IMR-90 (cell line): ENCODE data around the gene MBTPS1. TPM values are rescaled to one million over a fixed set of nuclear protein-coding genes. Genes with fewer than 3 reads are reported as not detected.

Experiments used
- ATAC-seq: fragments of 200-7000 bp; cut with Tn5 transposase; 2 replicates; pipeline ENCODE4 v1.9.1; 2020; ENCODE audit warnings: low read depth, mild to moderate bottlenecking, moderate library complexity
- BruUV-seq: library from RNA; stranded (reverse); fragments of 400-500 nt; replicated peaks from 2 replicates; lab custom pipeline; 2021; lab: Mats Ljungman, UMichigan
- CTCF ChIA-PET: fragments of 300-600 bp; formaldehyde crosslinking; extraction: SDS; loops from one replicate; lab custom pipeline; 2021; ENCODE audit warnings: antibody characterized with exemption; lab: Yijun Ruan, JAX
- POLR2A ChIA-PET: fragments of 300-600 bp; sonication (Branson Sonifier 250); formaldehyde crosslinking; loops from one replicate; lab custom pipeline; 2022; ENCODE audit warnings: antibody characterized with exemption; ENCODE audit not compliant: unreplicated experiment; lab: Charles Lee
- DNase-seq: peaks from one replicate; pipeline ENCODE4 v3.0.0; 2013
- H2AFZ ChIP-seq: replicated peaks from 2 replicates; pipeline ENCODE3; 2013; ENCODE audit warnings: low read length, mild to moderate bottlenecking; ENCODE audit not compliant: poor library complexity
- H2AK5ac ChIP-seq: 2 replicates; pipeline ENCODE4 v1.6.1; 2013; ENCODE audit warnings: low read depth, low read length, inconsistent platforms
- H2AK9ac ChIP-seq: replicated peaks from 2 replicates; pipeline ENCODE3; 2013; ENCODE audit warnings: mild to moderate bottlenecking, low read depth, low read length, moderate library complexity; ENCODE audit not compliant: poor library complexity
- H2BK120ac ChIP-seq: 2 replicates; pipeline ENCODE4 v1.6.1; 2013; ENCODE audit warnings: low read depth, low read length, inconsistent platforms
- H2BK15ac ChIP-seq: 3 replicates; pipeline ENCODE4 v1.6.1; 2013; ENCODE audit warnings: low read depth, low read length, inconsistent platforms
- H2BK20ac ChIP-seq: 2 replicates; pipeline ENCODE4 v1.6.1; 2013; ENCODE audit warnings: low read depth, mild to moderate bottlenecking, inconsistent platforms, low read length, moderate library complexity
- H2BK5ac ChIP-seq: 2 replicates; pipeline ENCODE4 v1.6.1; 2013; ENCODE audit warnings: mild to moderate bottlenecking, low read depth, low read length, inconsistent platforms; ENCODE audit not compliant: poor library complexity, severe bottlenecking
- H3K14ac ChIP-seq: replicated peaks from 2 replicates; pipeline ENCODE4 v1.6.1; 2013; ENCODE audit warnings: low read depth, low read length, inconsistent platforms
- H3K18ac ChIP-seq: 2 replicates; pipeline ENCODE4 v1.6.1; 2013; ENCODE audit warnings: low read depth, low read length, control low read depth
- H3K23ac ChIP-seq: 2 replicates; pipeline ENCODE4 v1.6.1; 2013; ENCODE audit warnings: low read depth, low read length, inconsistent platforms
- H3K27ac ChIP-seq: 2 replicates; pipeline ENCODE4 v1.5.1; 2013; ENCODE audit warnings: mild to moderate bottlenecking, control low read depth, low read length; ENCODE audit not compliant: insufficient read depth
- H3K27me3 ChIP-seq: 2 replicates; pipeline ENCODE4 v1.6.1; 2013; ENCODE audit warnings: low read length; ENCODE audit not compliant: control insufficient read depth, insufficient read depth
- H3K36me3 ChIP-seq: 2 replicates; pipeline ENCODE4 v1.6.1; 2013; ENCODE audit warnings: low read length, mixed read lengths; ENCODE audit not compliant: control insufficient read depth, insufficient read depth
- H3K4ac ChIP-seq: 2 replicates; pipeline ENCODE4 v1.6.1; 2013; ENCODE audit warnings: low read depth, low read length, inconsistent platforms
- H3K4me1 ChIP-seq: 2 replicates; pipeline ENCODE4 v1.6.1; 2013; ENCODE audit warnings: low read length, mixed read lengths; ENCODE audit not compliant: control insufficient read depth, insufficient read depth
- H3K4me2 ChIP-seq: 2 replicates; pipeline ENCODE4 v1.6.1; 2013; ENCODE audit warnings: low read depth, mild to moderate bottlenecking, control low read depth, low read length, moderate library complexity
- H3K4me3 ChIP-seq: 2 replicates; pipeline ENCODE4 v1.5.1; 2013; ENCODE audit warnings: low read depth, mild to moderate bottlenecking, control low read depth, low read length, moderate library complexity; ENCODE audit not compliant: insufficient read depth
- H3K56ac ChIP-seq: 2 replicates; pipeline ENCODE4 v1.6.1; 2013; ENCODE audit warnings: low read length, inconsistent platforms; ENCODE audit not compliant: insufficient read depth; ENCODE audit errors: extremely low read depth
- H3K79me1 ChIP-seq, 2 experiments: 2 replicates each; pipeline ENCODE4 v1.6.1; 2013; ENCODE audit warnings: low read length in 2 of 2, inconsistent platforms in 1 of 2, low read depth in 1 of 2
- H3K9ac ChIP-seq: 2 replicates; pipeline ENCODE4 v1.6.1; 2013; ENCODE audit warnings: low read depth, low read length, control low read depth
- H3K9me1 ChIP-seq: 2 replicates; pipeline ENCODE4 v1.6.1; 2013; ENCODE audit warnings: low read length, inconsistent platforms; ENCODE audit not compliant: insufficient read depth
- H3K9me3 ChIP-seq: 2 replicates; pipeline ENCODE4 v1.6.1; 2013; ENCODE audit warnings: low read length; ENCODE audit not compliant: control insufficient read depth, insufficient read depth
- H4K20me1 ChIP-seq: 2 replicates; pipeline ENCODE4 v1.6.1; 2013; ENCODE audit warnings: low read length, inconsistent platforms; ENCODE audit not compliant: insufficient read depth
- H4K5ac ChIP-seq: 2 replicates; pipeline ENCODE4 v1.6.1; 2013; ENCODE audit warnings: mild to moderate bottlenecking, low read depth, low read length, control low read depth
- H4K8ac ChIP-seq, 2 experiments: 2 replicates each; pipeline ENCODE4 v1.6.1; 2013; ENCODE audit warnings: low read depth in 2 of 2, low read length in 2 of 2, control low read depth in 1 of 2, inconsistent platforms in 1 of 2
- H4K91ac ChIP-seq: 2 replicates; pipeline ENCODE4 v1.6.1; 2013; ENCODE audit warnings: low read depth, low read length, inconsistent platforms; ENCODE audit not compliant: insufficient read depth
- BHLHE40 ChIP-seq: fragments of 150-350 bp; IDR thresholded peaks from 2 replicates; pipeline ENCODE4 v1.6.1; 2016; ENCODE audit warnings: mild to moderate bottlenecking, low read depth, low read length
- CEBPB ChIP-seq: IDR thresholded peaks from 2 replicates; pipeline ENCODE4 v1.6.1; 2012; ENCODE audit warnings: low read depth, low read length, improper control_type of control experiment
- CHD1 ChIP-seq: IDR thresholded peaks from 2 replicates; pipeline ENCODE4 v1.6.1; 2012; ENCODE audit warnings: low read depth, low read length, improper control_type of control experiment
- FOS ChIP-seq: fragments of 150-350 bp; IDR thresholded peaks from 2 replicates; pipeline ENCODE4 v1.6.1; 2016; ENCODE audit warnings: low read depth, low read length
- MAFK ChIP-seq: IDR thresholded peaks from 2 replicates; pipeline ENCODE4 v1.6.1; 2012; ENCODE audit warnings: low read depth, low read length, improper control_type of control experiment
- MAZ ChIP-seq: IDR thresholded peaks from 2 replicates; pipeline ENCODE4 v1.6.1; 2012; ENCODE audit warnings: low read depth, mild to moderate bottlenecking, low read length, improper control_type of control experiment, moderate library complexity, borderline replicate concordance
- MXI1 ChIP-seq: IDR thresholded peaks from 2 replicates; pipeline ENCODE4 v1.6.1; 2012; ENCODE audit warnings: low read depth, mild to moderate bottlenecking, low read length, moderate library complexity, borderline replicate concordance
- NFE2L2 ChIP-seq: fragments of 150-350 bp; IDR thresholded peaks from 2 replicates; pipeline ENCODE4 v1.6.1; 2016; ENCODE audit warnings: low read depth, mild to moderate bottlenecking, low read length
- POLR2A ChIP-seq: IDR thresholded peaks from 2 replicates; pipeline ENCODE4 v1.6.1; 2012; ENCODE audit warnings: mild to moderate bottlenecking, low read depth, low read length
- RAD21 ChIP-seq: IDR thresholded peaks from 2 replicates; pipeline ENCODE4 v1.6.1; 2012; ENCODE audit warnings: low read length, improper control_type of control experiment
- RFX5 ChIP-seq: IDR thresholded peaks from 2 replicates; pipeline ENCODE4 v1.8.0; 2012; ENCODE audit warnings: low read depth, mild to moderate bottlenecking, low read length, moderate library complexity
- SMC3 ChIP-seq: fragments of 150-350 bp; IDR thresholded peaks from 2 replicates; pipeline ENCODE4 v1.6.1; 2016; ENCODE audit warnings: low read depth, mild to moderate bottlenecking, antibody characterized with exemption, low read length, moderate library complexity
- WGBS, 2 experiments: methylation state at CpG; one replicate each; pipeline versions ENCODE4 v1.1.5 to v1.1.7; 2013; ENCODE audit warnings: missing lambda C conversion rate in 2 of 2; ENCODE audit not compliant: insufficient read length in 1 of 2; ENCODE audit errors: extremely low coverage in 2 of 2; 5-methylcytosine and 5-hydroxymethylcytosine counted together
- dilution Hi-C: fragments of 300-500 bp; cut with HindIII; formaldehyde crosslinking; loops from one replicate; pipeline ENCODE4 v1.14.3; 2018; ENCODE audit warnings: low sequenced_read_pairs; ENCODE audit not compliant: unreplicated experiment
- in situ Hi-C: fragments of 300-500 bp; cut with MboI; formaldehyde crosslinking; loops from 3 replicates; pipeline ENCODE4 v1.14.3; 2019; ENCODE audit warnings: low sequenced_read_pairs, inconsistent platforms, mixed read lengths
- intact Hi-C: fragments of 100-400 bp; cut with micrococcal nuclease; formaldehyde crosslinking; loops from 2 replicates; pipeline ENCODE4 v1.10.0; 2022
- polyA plus RNA-seq, 3 experiments: library from polyadenylated mRNA; depleted of rRNA; stranded (reverse); fragments of >200 nt; gene quantifications; 2 replicates each; pipeline ENCODE4 v1.2.3, GENCODE V29; 2012; ENCODE audit warnings: low replicate concordance in 1 of 3
- total RNA-seq: library from RNA; depleted of rRNA; stranded (reverse); fragments of >200 nt; gene quantifications from 2 replicates; pipeline ENCODE4 v1.2.3, GENCODE V29; 2012
- TF ChIP-seq, protein P1 (sequence below): fragments of 150-350 bp; IDR thresholded peaks from 2 replicates; pipeline ENCODE4 v1.6.1; 2016; ENCODE audit warnings: low read depth, mild to moderate bottlenecking, low read length, moderate library complexity, borderline replicate concordance
- TF ChIP-seq, protein P2 (sequence below): conservative IDR thresholded peaks from 2 replicates; pipeline ENCODE4 v1.5.1; 2012; ENCODE audit warnings: mild to moderate bottlenecking, low read depth, low read length, improper control_type of control experiment
- TF ChIP-seq, protein P3 (sequence below): fragments of 150-350 bp; IDR thresholded peaks from 2 replicates; pipeline ENCODE4 v1.6.1; 2017; ENCODE audit warnings: mild to moderate bottlenecking, antibody characterized with exemption, low read length, low read depth

The MBTPS1 gene
- total and polyA plus RNA-seq, 2 of the 4 experiments (the other 2 are of a cell fraction) = 59.0 to 70.4 TPM

DNA sequence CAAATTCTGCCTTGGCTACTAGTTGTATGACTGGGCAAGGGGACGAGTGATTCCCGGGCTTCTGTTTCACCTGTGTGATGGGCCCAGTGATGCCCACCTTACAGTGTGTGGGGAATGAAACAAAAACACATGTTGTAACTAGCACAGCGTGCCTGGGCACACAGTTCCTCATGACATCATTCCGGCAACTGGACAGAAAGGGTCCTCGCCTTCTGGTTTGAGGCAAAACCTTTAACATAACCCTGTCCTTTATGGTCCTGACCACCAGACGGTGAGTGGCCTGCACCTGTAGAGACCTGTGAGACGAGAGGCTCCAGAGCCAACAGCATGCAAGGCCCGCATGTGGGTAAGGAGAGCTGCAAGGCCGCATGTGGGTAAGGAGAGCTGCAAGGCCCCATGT lies 66.4 kb downstream of the MBTPS1 start:
- Histone ChIP-seq H3K4me3 (no peak overlapping the region), H3K56ac (no peak overlapping the region), H3K4me1 (no peaks in the 10 kb centered on the region), H2BK5ac (no peak overlapping the region), H4K20me1 (0 out of 2 replicates have a peak, but pooled peaks cover 3% of the 10 kb centered on the region), H2AK5ac (no peak overlapping the region), H3K4ac (no peak overlapping the region), H3K79me1 (no peaks in the 10 kb centered on the region; a peak in 1 of 4 replicates), H3K9me1 (no peaks in the 10 kb centered on the region), H3K23ac (no peak overlapping the region), H4K91ac (no peak overlapping the region), H2AFZ (no peak overlapping the region), H2BK15ac (no peak overlapping the region), H3K27me3 (no peaks in the 10 kb centered on the region; the same call in 1 of the 2 replicates), H3K36me3 (peaks cover 32% of the 10 kb centered on the region), H3K14ac (no peak overlapping the region), H3K18ac (no peak overlapping the region), H3K9me3 (no peaks in the 10 kb centered on the region), H3K9ac (no peak overlapping the region), H2BK120ac (no peak overlapping the region), H2BK20ac (no peak overlapping the region), H2AK9ac (no peak overlapping the region), H3K4me2 (no peak overlapping the region), H3K27ac (no peak overlapping the region), H4K8ac (no peak overlapping the region), H4K5ac (no peak overlapping the region)
- ATAC-seq (no peak), DNase-seq (no peak)
- TF ChIP-seq RAD21 (no peak), POLR2A (no peak), MXI1 (no peak), MAFK (no peak), FOS (no peak), BHLHE40 (no peak), RFX5 (no peak), CEBPB (no peak), CHD1 (no peak), MAZ (no peak), NFE2L2 (no peak), SMC3 (no peak)
- TF ChIP-seq, protein P1, sequence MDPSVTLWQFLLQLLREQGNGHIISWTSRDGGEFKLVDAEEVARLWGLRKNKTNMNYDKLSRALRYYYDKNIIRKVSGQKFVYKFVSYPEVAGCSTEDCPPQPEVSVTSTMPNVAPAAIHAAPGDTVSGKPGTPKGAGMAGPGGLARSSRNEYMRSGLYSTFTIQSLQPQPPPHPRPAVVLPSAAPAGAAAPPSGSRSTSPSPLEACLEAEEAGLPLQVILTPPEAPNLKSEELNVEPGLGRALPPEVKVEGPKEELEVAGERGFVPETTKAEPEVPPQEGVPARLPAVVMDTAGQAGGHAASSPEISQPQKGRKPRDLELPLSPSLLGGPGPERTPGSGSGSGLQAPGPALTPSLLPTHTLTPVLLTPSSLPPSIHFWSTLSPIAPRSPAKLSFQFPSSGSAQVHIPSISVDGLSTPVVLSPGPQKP = no peak
- TF ChIP-seq, protein P2, sequence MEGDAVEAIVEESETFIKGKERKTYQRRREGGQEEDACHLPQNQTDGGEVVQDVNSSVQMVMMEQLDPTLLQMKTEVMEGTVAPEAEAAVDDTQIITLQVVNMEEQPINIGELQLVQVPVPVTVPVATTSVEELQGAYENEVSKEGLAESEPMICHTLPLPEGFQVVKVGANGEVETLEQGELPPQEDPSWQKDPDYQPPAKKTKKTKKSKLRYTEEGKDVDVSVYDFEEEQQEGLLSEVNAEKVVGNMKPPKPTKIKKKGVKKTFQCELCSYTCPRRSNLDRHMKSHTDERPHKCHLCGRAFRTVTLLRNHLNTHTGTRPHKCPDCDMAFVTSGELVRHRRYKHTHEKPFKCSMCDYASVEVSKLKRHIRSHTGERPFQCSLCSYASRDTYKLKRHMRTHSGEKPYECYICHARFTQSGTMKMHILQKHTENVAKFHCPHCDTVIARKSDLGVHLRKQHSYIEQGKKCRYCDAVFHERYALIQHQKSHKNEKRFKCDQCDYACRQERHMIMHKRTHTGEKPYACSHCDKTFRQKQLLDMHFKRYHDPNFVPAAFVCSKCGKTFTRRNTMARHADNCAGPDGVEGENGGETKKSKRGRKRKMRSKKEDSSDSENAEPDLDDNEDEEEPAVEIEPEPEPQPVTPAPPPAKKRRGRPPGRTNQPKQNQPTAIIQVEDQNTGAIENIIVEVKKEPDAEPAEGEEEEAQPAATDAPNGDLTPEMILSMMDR = no peak
- TF ChIP-seq, protein P3, sequence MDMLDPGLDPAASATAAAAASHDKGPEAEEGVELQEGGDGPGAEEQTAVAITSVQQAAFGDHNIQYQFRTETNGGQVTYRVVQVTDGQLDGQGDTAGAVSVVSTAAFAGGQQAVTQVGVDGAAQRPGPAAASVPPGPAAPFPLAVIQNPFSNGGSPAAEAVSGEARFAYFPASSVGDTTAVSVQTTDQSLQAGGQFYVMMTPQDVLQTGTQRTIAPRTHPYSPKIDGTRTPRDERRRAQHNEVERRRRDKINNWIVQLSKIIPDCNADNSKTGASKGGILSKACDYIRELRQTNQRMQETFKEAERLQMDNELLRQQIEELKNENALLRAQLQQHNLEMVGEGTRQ = no peak
- 97% methylated on average over 5 of the region's 9 CpGs; no CpG with 5 or more reads in 1 of the 2 experiments for WGBS, 2 experiments
- dilution Hi-C loops = no loop called here
- intact Hi-C loops = no loop called here
- no TSS peak for BruUV-seq
- POLR2A ChIA-PET = no interaction called here
- in situ Hi-C loops = no loop called here
- CTCF ChIA-PET = no interaction called here
